Cardiac muscle cell (in vitro differentiated cells and primary cell): ENCODE data around the gene YPEL2. TPM values are rescaled to one million over a fixed set of nuclear protein-coding genes. Genes with fewer than 3 reads are reported as not detected.

Source experiments
- DNase-seq, 2 donors: peaks; one replicate each; pipeline versions ENCODE4 v3.0.0 to v3.0.0-alpha.2; 2010 to 2017; ENCODE audit warnings: low read depth in 1 of 2, low spot score in 1 of 2
- H3K27ac ChIP-seq: fragments of 200-600 bp; sonication (generic); 2 replicates; pipeline ENCODE4 v1.5.1; 2016
- H3K27me3 ChIP-seq: fragments of 200-600 bp; sonication (generic); 2 replicates; pipeline ENCODE4 v1.6.0; 2016; ENCODE audit warnings: control low read depth
- H3K36me3 ChIP-seq: fragments of 200-600 bp; sonication (generic); 2 replicates; pipeline ENCODE4 v1.5.1; 2016; ENCODE audit warnings: control low read depth
- H3K4me1 ChIP-seq: fragments of 200-600 bp; sonication (generic); 2 replicates; pipeline ENCODE4 v1.8.1; 2017; ENCODE audit warnings: low read depth, mild to moderate bottlenecking, mixed run types
- H3K4me3 ChIP-seq: fragments of 200-600 bp; sonication (generic); 2 replicates; pipeline ENCODE4 v1.5.1; 2016; ENCODE audit warnings: mild to moderate bottlenecking
- H3K9me3 ChIP-seq: fragments of 200-600 bp; sonication (generic); 2 replicates; pipeline ENCODE4 v1.5.1; 2017; ENCODE audit warnings: low read depth, mild to moderate bottlenecking, control low read depth
- polyA plus RNA-seq: library from polyadenylated mRNA; unstranded; fragments of >200 nt; fragmentation: Nextera tagmentation; extraction: Ambion mirVana; gene quantifications from 2 replicates; pipeline ENCODE4 v1.2.1, GENCODE V29; 2016
- total RNA-seq: library from RNA; depleted of rRNA; stranded (reverse); fragments of >200 nt; gene quantifications from 2 replicates; pipeline ENCODE4 v1.2.3, GENCODE V29; 2016
- TF ChIP-seq, protein P1 (sequence below): IDR thresholded peaks from 2 replicates; pipeline ENCODE4 v1.5.1; 2012; ENCODE audit warnings: low read depth, mild to moderate bottlenecking, low read length

Gene YPEL2
- total and polyA plus RNA-seq, 2 experiments from 2014 or later = 79.3 to 80.7 TPM

DNA sequence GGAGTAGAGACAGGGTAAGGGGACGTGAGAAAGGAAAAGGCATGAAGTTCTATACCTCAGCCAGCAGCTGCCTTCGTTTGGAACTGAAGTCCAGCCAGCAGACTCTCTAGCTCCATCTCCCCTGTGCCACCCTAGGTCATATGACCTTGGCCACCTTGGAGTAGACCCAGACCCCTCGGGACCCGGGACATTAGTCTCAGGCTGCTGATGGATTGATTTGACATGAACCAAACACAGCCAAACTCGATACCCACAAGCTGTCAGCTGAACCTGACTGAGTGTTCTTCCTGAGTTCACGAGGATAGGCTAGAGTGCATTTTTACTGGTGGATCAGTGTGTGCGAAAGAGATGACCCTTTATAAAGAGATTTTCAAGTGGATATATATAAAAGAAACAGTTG, 68.5 kb downstream of the YPEL2 start:
- TF ChIP-seq, protein P1, sequence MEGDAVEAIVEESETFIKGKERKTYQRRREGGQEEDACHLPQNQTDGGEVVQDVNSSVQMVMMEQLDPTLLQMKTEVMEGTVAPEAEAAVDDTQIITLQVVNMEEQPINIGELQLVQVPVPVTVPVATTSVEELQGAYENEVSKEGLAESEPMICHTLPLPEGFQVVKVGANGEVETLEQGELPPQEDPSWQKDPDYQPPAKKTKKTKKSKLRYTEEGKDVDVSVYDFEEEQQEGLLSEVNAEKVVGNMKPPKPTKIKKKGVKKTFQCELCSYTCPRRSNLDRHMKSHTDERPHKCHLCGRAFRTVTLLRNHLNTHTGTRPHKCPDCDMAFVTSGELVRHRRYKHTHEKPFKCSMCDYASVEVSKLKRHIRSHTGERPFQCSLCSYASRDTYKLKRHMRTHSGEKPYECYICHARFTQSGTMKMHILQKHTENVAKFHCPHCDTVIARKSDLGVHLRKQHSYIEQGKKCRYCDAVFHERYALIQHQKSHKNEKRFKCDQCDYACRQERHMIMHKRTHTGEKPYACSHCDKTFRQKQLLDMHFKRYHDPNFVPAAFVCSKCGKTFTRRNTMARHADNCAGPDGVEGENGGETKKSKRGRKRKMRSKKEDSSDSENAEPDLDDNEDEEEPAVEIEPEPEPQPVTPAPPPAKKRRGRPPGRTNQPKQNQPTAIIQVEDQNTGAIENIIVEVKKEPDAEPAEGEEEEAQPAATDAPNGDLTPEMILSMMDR = no peak

DNA sequence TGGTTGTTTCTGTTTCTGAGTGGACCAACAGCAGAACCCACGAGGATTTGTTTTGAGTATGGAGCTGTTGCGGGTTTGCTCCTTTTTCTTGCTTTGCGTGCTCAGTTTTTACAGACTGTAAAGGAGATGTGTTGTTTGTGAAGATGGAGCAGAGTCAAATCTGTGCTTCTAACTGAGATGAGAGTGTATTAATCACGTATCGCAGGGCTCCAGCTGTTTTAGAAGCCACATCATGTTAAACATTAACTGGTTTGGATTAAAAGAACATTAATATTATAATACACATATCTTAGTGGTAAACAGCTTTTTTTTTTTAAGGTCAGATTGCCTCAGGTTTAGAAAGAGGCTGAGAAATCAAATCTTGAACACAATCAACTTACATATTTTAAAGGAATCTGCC, 69.4 kb downstream of the YPEL2 start:
- Histone ChIP-seq H3K9me3 (no peaks in the 10 kb centered on the region), H3K27ac (peak overlapping the region; percentile 83), H3K36me3 (peaks cover 29% of the 10 kb centered on the region), H3K27me3 (no peaks in the 10 kb centered on the region), H3K4me1 (peaks cover 38% of the 10 kb centered on the region), H3K4me3 (no peak overlapping the region)
- TF ChIP-seq, protein P1 = no peak
- DNase-seq = no peak

More for the DNA sequence above, 68.5 kb downstream of the YPEL2 start:
- Histone ChIP-seq H3K27ac (peak overlapping the region; percentile 83), H3K4me3 (no peak overlapping the region), H3K36me3 (peaks cover 37% of the 10 kb centered on the region), H3K27me3 (no peaks in the 10 kb centered on the region), H3K9me3 (no peaks in the 10 kb centered on the region), H3K4me1 (peaks cover 38% of the 10 kb centered on the region)
- DNase-seq = no peak

DNA sequence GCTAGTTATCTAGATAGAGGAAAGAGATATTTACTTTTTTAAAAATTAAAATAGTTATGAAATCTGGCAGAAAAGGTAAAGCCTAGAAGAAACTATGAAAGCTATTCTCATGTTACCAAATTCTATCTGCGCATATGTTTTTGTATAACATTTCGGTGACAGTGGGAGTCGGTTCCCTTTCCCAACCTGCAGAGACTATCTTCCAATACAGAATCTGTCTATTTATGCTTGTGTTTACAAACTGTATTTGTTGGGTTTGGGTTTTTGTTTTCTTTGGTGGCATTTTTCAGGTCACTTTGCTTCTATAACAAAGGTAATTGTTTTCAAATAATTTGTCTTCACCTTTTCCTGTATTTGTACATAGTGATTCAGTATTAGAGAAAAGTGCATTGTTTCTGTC, 69.8 kb downstream of the YPEL2 start:
- Histone ChIP-seq H3K27ac (peak overlapping the region; percentile 83), H3K36me3 (peaks cover 25% of the 10 kb centered on the region), H3K27me3 (no peaks in the 10 kb centered on the region), H3K4me3 (no peak overlapping the region), H3K9me3 (no peaks in the 10 kb centered on the region), H3K4me1 (peaks cover 40% of the 10 kb centered on the region)
- TF ChIP-seq, protein P1 = no peak
- no peak for DNase-seq

DNA sequence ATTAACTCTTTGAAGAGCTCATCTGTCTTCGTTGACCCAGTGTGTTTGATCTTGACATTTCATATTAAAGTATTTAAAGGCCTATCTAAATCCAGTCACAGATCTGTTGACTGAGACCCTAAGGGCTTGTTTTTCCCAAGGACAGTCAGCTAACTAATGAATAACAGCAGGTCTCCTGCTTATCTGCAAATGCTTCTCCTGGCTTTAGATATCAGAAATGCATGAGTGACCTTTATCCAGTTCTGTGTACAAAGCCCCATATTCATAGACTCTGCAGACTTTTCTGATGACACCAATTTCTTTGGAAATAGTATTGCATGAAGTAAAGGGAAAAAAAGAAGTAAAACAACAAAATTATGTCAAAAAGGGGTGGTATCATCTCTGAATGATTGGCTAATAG, 70.3 kb downstream of the YPEL2 start:
- H3K9me3 ChIP-seq = no peaks in the 10 kb centered on the region
- TF ChIP-seq, protein P1 = no peak
- peaks cover 20% of the 10 kb centered on the region for H3K36me3 ChIP-seq
- no peaks in the 10 kb centered on the region for H3K27me3 ChIP-seq
- H3K4me3 ChIP-seq = no peak overlapping the region
- H3K4me1 ChIP-seq = peaks cover 45% of the 10 kb centered on the region
- no peak for DNase-seq
- peak overlapping the region; percentile 83 for H3K27ac ChIP-seq

DNA sequence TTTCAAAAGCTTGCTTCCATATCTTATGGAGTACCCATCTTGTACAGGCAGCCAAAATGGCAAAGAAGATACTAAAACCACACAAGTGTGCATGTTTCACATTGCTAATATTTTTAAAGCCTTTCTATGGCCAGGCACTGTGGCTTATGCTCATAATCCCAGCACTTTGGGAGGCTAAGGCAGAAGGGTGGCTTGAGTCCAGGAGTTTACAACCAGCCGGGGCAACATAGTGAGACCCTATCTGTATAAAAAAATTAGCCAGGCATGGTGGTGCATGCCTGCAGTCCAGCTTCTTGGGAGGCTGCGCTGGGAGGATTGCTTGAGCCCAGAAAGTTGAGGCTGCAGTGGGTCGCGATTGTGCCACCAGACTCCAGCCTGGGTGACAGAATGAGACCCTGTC, 71.3 kb downstream of the YPEL2 start:
- peak overlapping the region; percentile 63 for H3K27ac ChIP-seq
- no peak for DNase-seq
- H3K27me3 ChIP-seq = no peaks in the 10 kb centered on the region
- H3K4me1 ChIP-seq = peaks cover 52% of the 10 kb centered on the region
- no peaks in the 10 kb centered on the region for H3K9me3 ChIP-seq
- peaks cover 13% of the 10 kb centered on the region for H3K36me3 ChIP-seq
- TF ChIP-seq, protein P1 = no peak
- no peak overlapping the region for H3K4me3 ChIP-seq

DNA sequence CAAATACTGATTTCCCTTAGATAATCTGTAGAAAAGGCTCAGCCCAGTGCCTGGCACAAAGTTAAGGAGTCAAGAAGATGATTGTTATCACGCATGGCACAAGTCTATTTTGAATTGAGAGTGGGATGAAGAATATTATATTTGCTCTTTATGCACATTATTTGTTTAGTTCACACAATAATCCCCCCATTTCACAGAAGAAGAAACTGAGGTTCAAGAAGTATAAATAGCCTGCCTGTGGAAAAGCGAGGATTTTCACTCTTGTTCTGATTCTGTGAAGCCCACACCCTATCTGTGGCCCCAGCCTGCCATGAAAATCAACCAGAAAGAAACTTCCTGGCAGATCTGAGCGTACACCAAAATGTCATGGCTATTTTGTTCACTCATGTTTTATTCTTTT, 73.0 kb downstream of the YPEL2 start:
- DNase-seq = no peak
- Histone ChIP-seq H3K9me3 (no peaks in the 10 kb centered on the region), H3K4me1 (peaks cover 50% of the 10 kb centered on the region), H3K36me3 (no peaks in the 10 kb centered on the region), H3K4me3 (no peak overlapping the region), H3K27ac (peak overlapping the region; percentile 63), H3K27me3 (no peaks in the 10 kb centered on the region)
- TF ChIP-seq, protein P1 = no peak
